Esophagus (tissue), 2 donors: ENCODE results near the gene SGF29. TPM values are rescaled to one million over a fixed set of nuclear protein-coding genes. Genes with fewer than 3 reads are reported as not detected.

Source experiments
- H3K27ac ChIP-seq, 2 donors: one replicate each; pipeline ENCODE4 v1.5.1; 2013; ENCODE audit warnings: low read depth in 2 of 2, mild to moderate bottlenecking in 2 of 2, inconsistent platforms in 1 of 2, low read length in 1 of 2, moderate library complexity in 1 of 2
- H3K27me3 ChIP-seq, 2 donors: one replicate each; pipeline ENCODE4 v1.6.1; 2013; ENCODE audit warnings: low read length in 2 of 2, control low read depth in 1 of 2, mild to moderate bottlenecking in 1 of 2; ENCODE audit not compliant: insufficient read depth in 2 of 2, control insufficient read depth in 1 of 2
- H3K36me3 ChIP-seq, 2 donors: one replicate each; pipeline ENCODE4 v1.6.1; 2013; ENCODE audit warnings: low read length in 1 of 2; ENCODE audit not compliant: control insufficient read depth in 2 of 2, insufficient read depth in 2 of 2
- H3K4me1 ChIP-seq, 2 donors: one replicate each; pipeline ENCODE4 v1.6.1; 2013; ENCODE audit warnings: low read length in 1 of 2; ENCODE audit not compliant: control insufficient read depth in 2 of 2, insufficient read depth in 2 of 2
- H3K4me3 ChIP-seq, 2 donors: one replicate each; pipeline ENCODE4 v1.5.1; 2013; ENCODE audit warnings: low read length in 2 of 2, mild to moderate bottlenecking in 2 of 2, low read depth in 1 of 2, moderate library complexity in 1 of 2
- H3K9me3 ChIP-seq, 2 donors: one replicate each; pipeline ENCODE4 v1.6.1; 2013; ENCODE audit warnings: mild to moderate bottlenecking in 2 of 2, low read depth in 1 of 2, low read length in 1 of 2, moderate library complexity in 1 of 2; ENCODE audit not compliant: control insufficient read depth in 2 of 2, insufficient read depth in 1 of 2
- WGBS, 2 donors: extraction: QIAGEN DNeasy Blood & Tissue Kit; methylation state at CpG; one replicate each; pipeline ENCODE4 v1.1.7; 2013; 5-methylcytosine and 5-hydroxymethylcytosine counted together
- polyA plus RNA-seq, 2 donors: library from polyadenylated mRNA; stranded (reverse); fragments of 200-250 nt; gene quantifications; one replicate each; pipeline ENCODE4 v1.2.3, GENCODE V29; 2013
- donor health status: healthy with polysubstance abuse.
- donor health status: Bipolar disorder and iron deficiency.

SGF29 gene
- polyA plus RNA-seq = 10 to 100 TPM; 16.3 to 17.6 TPM

GRCh38 chr16:28553776-28554633 lies at the start of gene SGF29:
TSS of gene SGF29 (plus strand) at chr16:28553920. CDS start at chr16:28581070, 27,150 bp downstream.
- peaks cover 0 to 3% of the 10 kb centered on the region in 2 donors for H3K36me3 ChIP-seq
- no peaks in the 10 kb centered on the region for H3K9me3 ChIP-seq
- H3K27ac ChIP-seq = peak within 1 kb of the TSS; percentile 92 to 96
- no peaks in the 10 kb centered on the region for H3K27me3 ChIP-seq
- no peaks in the 10 kb centered on the region for H3K4me1 ChIP-seq
- peak within 1 kb of the TSS; percentile 54 to 61 for H3K4me3 ChIP-seq
- WGBS, 2 donors = 1% methylated on average over 77 to 87 of the region's 88 CpGs

- Histone ChIP-seq H3K9me3 (no peaks in the 10 kb centered on the region), H3K36me3 (no peaks in the 10 kb centered on the region)
- 60 to 62% methylated on average over 8 of the region's 8 CpGs for WGBS, 2 donors
Measured at GRCh38 chr16:28504707-28505404, 48.9 kb upstream of the SGF29 start.

GRCh38 chr16:28505489-28506137 lies 48.1 kb upstream of the SGF29 start:
- H3K9me3 ChIP-seq = no peaks in the 10 kb centered on the region
- 63 to 69% methylated on average over 14 of the region's 14 CpGs for WGBS, 2 donors
- H3K27ac ChIP-seq = no peak overlapping the region
- no peaks in the 10 kb centered on the region for H3K27me3 ChIP-seq
- H3K36me3 ChIP-seq = no peaks in the 10 kb centered on the region
- H3K4me3 ChIP-seq = no peak overlapping the region
- peaks cover 3 to 10% of the 10 kb centered on the region in 2 donors for H3K4me1 ChIP-seq

More at GRCh38 chr16:28504707-28505404, 48.9 kb upstream of the SGF29 start:
- Histone ChIP-seq H3K4me3 (no peak overlapping the region), H3K27ac (no peak overlapping the region), H3K4me1 (peaks cover 3 to 10% of the 10 kb centered on the region in 2 donors), H3K27me3 (no peaks in the 10 kb centered on the region)

- peak overlapping the region in 1 of 2 donors; percentile 33 for H3K27ac ChIP-seq
- H3K4me1 ChIP-seq = peaks cover 0 to under 1% of the 10 kb centered on the region in 2 donors
- 73% methylated on average over 3 of the region's 3 CpGs for WGBS, 2 donors
- no peaks in the 10 kb centered on the region for H3K9me3 ChIP-seq
- H3K4me3 ChIP-seq = no peak overlapping the region
- no peaks in the 10 kb centered on the region for H3K36me3 ChIP-seq
- no peaks in the 10 kb centered on the region for H3K27me3 ChIP-seq
Measured at GRCh38 chr16:28511031-28511430, 42.7 kb upstream of the SGF29 start.

- no peaks in the 10 kb centered on the region for H3K27me3 ChIP-seq
- WGBS, 2 donors = 87 to 88% methylated on average over 21 of the region's 21 CpGs
- H3K4me3 ChIP-seq = no peak overlapping the region
- H3K4me1 ChIP-seq = no peaks in the 10 kb centered on the region
- H3K36me3 ChIP-seq = no peaks in the 10 kb centered on the region
- H3K27ac ChIP-seq = no peak overlapping the region
- H3K9me3 ChIP-seq = no peaks in the 10 kb centered on the region
Measured at GRCh38 chr16:28511801-28512789, 41.6 kb upstream of the SGF29 start.

- Histone ChIP-seq H3K4me3 (no peak overlapping the region), H3K27me3 (no peaks in the 10 kb centered on the region), H3K27ac (no peak overlapping the region), H3K4me1 (no peaks in the 10 kb centered on the region), H3K36me3 (no peaks in the 10 kb centered on the region), H3K9me3 (no peaks in the 10 kb centered on the region)
- 81 to 86% methylated on average over 11 to 12 of the region's 12 CpGs for WGBS, 2 donors
Measured at GRCh38 chr16:28513484-28514181, 40.1 kb upstream of the SGF29 start.

- Histone ChIP-seq H3K4me3 (no peak overlapping the region), H3K27me3 (no peaks in the 10 kb centered on the region), H3K9me3 (no peaks in the 10 kb centered on the region), H3K4me1 (no peaks in the 10 kb centered on the region), H3K36me3 (no peaks in the 10 kb centered on the region), H3K27ac (no peak overlapping the region)
- 95% methylated on average over 7 of the region's 7 CpGs for WGBS, 2 donors
Measured at GRCh38 chr16:28514246-28514645, 39.5 kb upstream of the SGF29 start.

- 76 to 78% methylated on average over 7 of the region's 7 CpGs for WGBS, 2 donors
- H3K9me3 ChIP-seq = no peaks in the 10 kb centered on the region
- H3K4me3 ChIP-seq = no peak overlapping the region
- no peak overlapping the region for H3K27ac ChIP-seq
- no peaks in the 10 kb centered on the region for H3K36me3 ChIP-seq
- no peaks in the 10 kb centered on the region for H3K4me1 ChIP-seq
- no peaks in the 10 kb centered on the region for H3K27me3 ChIP-seq
Measured at GRCh38 chr16:28520672-28521071, 33.0 kb upstream of the SGF29 start.
